Parathyroid adenoma (tissue), 2 donors: ENCODE results near the gene AJAP1.

Source experiments
- H2AFZ ChIP-seq: fragments of 300-600 bp; sonication (generic); one replicate; pipeline ENCODE4 v1.7.0; 2017; ENCODE audit warnings: antibody characterized with exemption, mild to moderate bottlenecking
- H3K27ac ChIP-seq: fragments of 300-600 bp; sonication (generic); one replicate; pipeline ENCODE4 v1.7.0; 2017
- H3K27me3 ChIP-seq: fragments of 300-600 bp; sonication (generic); one replicate; pipeline ENCODE4 v1.7.0; 2017; ENCODE audit warnings: low read length; ENCODE audit not compliant: control insufficient read depth, insufficient read depth
- H3K36me3 ChIP-seq: fragments of 300-600 bp; sonication (generic); one replicate; pipeline ENCODE4 v1.7.0; 2017; ENCODE audit warnings: low read length; ENCODE audit not compliant: control insufficient read depth, insufficient read depth
- H3K4me1 ChIP-seq: fragments of 300-600 bp; sonication (generic); one replicate; pipeline ENCODE4 v1.7.0; 2017; ENCODE audit warnings: control low read depth
- H3K4me2 ChIP-seq: fragments of 300-600 bp; sonication (generic); one replicate; pipeline ENCODE4 v1.7.0; 2017; ENCODE audit warnings: low read length
- H3K4me3 ChIP-seq: fragments of 300-600 bp; sonication (generic); one replicate; pipeline ENCODE4 v1.7.0; 2017; ENCODE audit warnings: low read depth, low read length
- H3K79me2 ChIP-seq: fragments of 300-600 bp; sonication (generic); one replicate; pipeline ENCODE4 v1.7.0; 2017; ENCODE audit warnings: control low read depth
- H3K9ac ChIP-seq: fragments of 300-600 bp; sonication (generic); one replicate; pipeline ENCODE4 v1.7.0; 2017; ENCODE audit warnings: mild to moderate bottlenecking
- H3K9me3 ChIP-seq: fragments of 300-600 bp; sonication (generic); one replicate; pipeline ENCODE4 v1.7.0; 2017; ENCODE audit warnings: low read length; ENCODE audit not compliant: control insufficient read depth
- TF ChIP-seq, protein P1 (sequence below): fragments of 300-600 bp; sonication (generic); IDR thresholded peaks from one replicate; pipeline ENCODE4 v1.7.0; 2017; ENCODE audit warnings: antibody characterized with exemption, mild to moderate bottlenecking
- donor health status: primary hyperparathyroidism.

Gene AJAP1

GRCh38 chr1:4693331-4693730 is 38.9 kb downstream of the AJAP1 start:
- H3K27ac ChIP-seq, result no peak overlapping the region
- no peak overlapping the region for H3K4me2 ChIP-seq
- TF ChIP-seq, protein P1, sequence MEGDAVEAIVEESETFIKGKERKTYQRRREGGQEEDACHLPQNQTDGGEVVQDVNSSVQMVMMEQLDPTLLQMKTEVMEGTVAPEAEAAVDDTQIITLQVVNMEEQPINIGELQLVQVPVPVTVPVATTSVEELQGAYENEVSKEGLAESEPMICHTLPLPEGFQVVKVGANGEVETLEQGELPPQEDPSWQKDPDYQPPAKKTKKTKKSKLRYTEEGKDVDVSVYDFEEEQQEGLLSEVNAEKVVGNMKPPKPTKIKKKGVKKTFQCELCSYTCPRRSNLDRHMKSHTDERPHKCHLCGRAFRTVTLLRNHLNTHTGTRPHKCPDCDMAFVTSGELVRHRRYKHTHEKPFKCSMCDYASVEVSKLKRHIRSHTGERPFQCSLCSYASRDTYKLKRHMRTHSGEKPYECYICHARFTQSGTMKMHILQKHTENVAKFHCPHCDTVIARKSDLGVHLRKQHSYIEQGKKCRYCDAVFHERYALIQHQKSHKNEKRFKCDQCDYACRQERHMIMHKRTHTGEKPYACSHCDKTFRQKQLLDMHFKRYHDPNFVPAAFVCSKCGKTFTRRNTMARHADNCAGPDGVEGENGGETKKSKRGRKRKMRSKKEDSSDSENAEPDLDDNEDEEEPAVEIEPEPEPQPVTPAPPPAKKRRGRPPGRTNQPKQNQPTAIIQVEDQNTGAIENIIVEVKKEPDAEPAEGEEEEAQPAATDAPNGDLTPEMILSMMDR, result no peak
- H3K9me3 ChIP-seq, result no peaks in the 10 kb centered on the region
- H3K79me2 ChIP-seq, result peaks cover 20% of the 10 kb centered on the region
- H3K9ac ChIP-seq, result no peak overlapping the region
- H3K36me3 ChIP-seq, result no peaks in the 10 kb centered on the region
- H3K4me1 ChIP-seq, result no peaks in the 10 kb centered on the region
- no peak overlapping the region for H2AFZ ChIP-seq
- H3K27me3 ChIP-seq, result no peaks in the 10 kb centered on the region
- H3K4me3 ChIP-seq, result no peak overlapping the region

DNA sequence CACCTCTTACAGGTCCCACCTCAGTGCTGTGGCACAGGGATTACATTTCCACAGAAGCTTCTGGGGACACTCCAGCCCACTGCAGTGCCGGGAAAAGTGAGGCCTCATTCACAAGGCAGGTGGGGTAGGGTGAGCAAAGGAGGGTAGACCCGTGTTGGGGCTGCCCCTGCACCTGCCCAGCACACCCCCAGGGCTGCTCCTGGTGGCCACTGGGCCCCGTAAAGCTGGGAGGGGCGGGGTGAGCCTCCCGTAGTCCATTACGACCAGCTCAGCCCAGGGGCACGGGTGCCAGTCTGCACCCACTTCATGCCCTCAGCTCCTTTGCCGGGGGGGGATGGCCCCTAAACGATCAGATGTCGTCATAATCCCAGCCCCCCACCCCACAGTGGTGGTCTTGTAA is 39.5 kb downstream of the AJAP1 start:
- H3K27ac ChIP-seq, result no peak overlapping the region
- no peaks in the 10 kb centered on the region for H3K27me3 ChIP-seq
- TF ChIP-seq, protein P1, result no peak
- no peak overlapping the region for H3K4me3 ChIP-seq
- H3K9me3 ChIP-seq, result no peaks in the 10 kb centered on the region
- H3K36me3 ChIP-seq, result no peaks in the 10 kb centered on the region
- H3K4me1 ChIP-seq, result no peaks in the 10 kb centered on the region
- no peak overlapping the region for H2AFZ ChIP-seq
- H3K9ac ChIP-seq, result no peak overlapping the region
- H3K79me2 ChIP-seq, result peaks cover 18% of the 10 kb centered on the region
- H3K4me2 ChIP-seq, result no peak overlapping the region

- no peaks in the 10 kb centered on the region for H3K9me3 ChIP-seq
- H3K36me3 ChIP-seq, result no peaks in the 10 kb centered on the region
- H2AFZ ChIP-seq, result no peak overlapping the region
- no peak overlapping the region for H3K4me3 ChIP-seq
- H3K4me2 ChIP-seq, result no peak overlapping the region
- H3K9ac ChIP-seq, result no peak overlapping the region
- H3K79me2 ChIP-seq, result peaks cover 16% of the 10 kb centered on the region
- TF ChIP-seq, protein P1, result no peak
- no peaks in the 10 kb centered on the region for H3K4me1 ChIP-seq
- H3K27ac ChIP-seq, result no peak overlapping the region
- no peaks in the 10 kb centered on the region for H3K27me3 ChIP-seq
Measured at GRCh38 chr1:4694492-4694891, 40.1 kb downstream of the AJAP1 start.

DNA sequence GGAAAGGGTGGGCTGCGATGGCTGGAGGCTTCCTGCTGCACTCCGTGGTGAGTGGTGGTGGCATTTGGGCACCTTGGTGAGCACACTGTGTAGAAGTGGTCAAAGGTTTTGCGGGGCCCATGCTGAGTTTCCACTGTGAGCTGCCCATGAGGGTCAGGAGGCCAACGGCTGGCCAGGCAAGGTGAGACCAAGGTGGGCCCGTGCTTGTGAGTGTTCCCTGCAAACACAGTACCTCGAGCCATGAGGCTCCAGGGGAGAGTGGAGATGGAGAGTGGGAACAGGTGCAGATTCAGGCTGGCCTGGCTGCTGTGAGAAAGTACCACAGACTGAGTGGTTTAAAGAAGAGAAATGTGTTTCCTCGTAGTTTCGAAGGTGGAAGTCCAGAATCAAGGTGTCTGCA is 40.8 kb downstream of the AJAP1 start:
- Histone ChIP-seq H3K4me2 (no peak overlapping the region), H3K4me3 (no peak overlapping the region), H3K9ac (no peak overlapping the region), H3K27ac (no peak overlapping the region), H3K36me3 (no peaks in the 10 kb centered on the region), H2AFZ (no peak overlapping the region), H3K9me3 (no peaks in the 10 kb centered on the region), H3K79me2 (peaks cover 10% of the 10 kb centered on the region), H3K27me3 (no peaks in the 10 kb centered on the region), H3K4me1 (no peaks in the 10 kb centered on the region)
- TF ChIP-seq, protein P1, result no peak

GRCh38 chr1:4696161-4696745 is 41.8 kb downstream of the AJAP1 start:
- no peaks in the 10 kb centered on the region for H3K27me3 ChIP-seq
- H3K9ac ChIP-seq, result no peak overlapping the region
- no peak overlapping the region for H3K4me3 ChIP-seq
- H3K4me2 ChIP-seq, result no peak overlapping the region
- TF ChIP-seq, protein P1, result no peak
- H3K79me2 ChIP-seq, result peaks cover 7% of the 10 kb centered on the region
- H3K36me3 ChIP-seq, result no peaks in the 10 kb centered on the region
- H3K27ac ChIP-seq, result no peak overlapping the region
- H3K9me3 ChIP-seq, result no peaks in the 10 kb centered on the region
- no peaks in the 10 kb centered on the region for H3K4me1 ChIP-seq
- no peak overlapping the region for H2AFZ ChIP-seq
